A673 (cell line): ENCODE results near the gene NFIC. TPM values are rescaled to one million over a fixed set of nuclear protein-coding genes. Genes with fewer than 3 reads are reported as not detected.

Experiments
- BruUV-seq: library from RNA; stranded (reverse); fragments of 400-500 nt; replicated peaks from 2 replicates; lab custom pipeline; 2021; lab: Mats Ljungman, UMichigan
- CTCF ChIA-PET: fragments of 300-600 bp; sonication (Branson Sonifier 250); formaldehyde crosslinking; loops from one replicate; lab custom pipeline; 2022; ENCODE audit warnings: antibody characterized with exemption; lab: Charles Lee
- POLR2A ChIA-PET: fragments of 300-600 bp; sonication (Branson Sonifier 250); formaldehyde crosslinking; loops from one replicate; lab custom pipeline; 2022; ENCODE audit warnings: antibody characterized with exemption; ENCODE audit not compliant: low non-redundant PET; lab: Charles Lee
- DNase-seq: peaks from one replicate; pipeline ENCODE4 v3.0.0-alpha.2; 2015; ENCODE audit warnings: low spot score
- H3K27ac ChIP-seq: fragments of 200-600 bp; sonication (generic); 2 replicates; pipeline ENCODE4 v1.5.1; 2016; ENCODE audit warnings: mixed run types, low read depth, mild to moderate bottlenecking, mixed read lengths, antibody characterized with exemption, low read length; ENCODE audit not compliant: poor library complexity, severe bottlenecking
- H3K27me3 ChIP-seq: fragments of 200-600 bp; sonication (generic); replicated peaks from 2 replicates; pipeline ENCODE4 v1.6.1; 2017; ENCODE audit warnings: mixed run types, low read depth, mild to moderate bottlenecking, mixed read lengths, antibody characterized with exemption, low read length; ENCODE audit not compliant: insufficient read depth, poor library complexity
- H3K36me3 ChIP-seq: fragments of 200-600 bp; sonication (generic); 2 replicates; pipeline ENCODE4 v1.6.1; 2016; ENCODE audit warnings: mixed run types, mild to moderate bottlenecking, mixed read lengths, antibody characterized with exemption, low read length; ENCODE audit not compliant: insufficient read depth, poor library complexity, severe bottlenecking
- H3K4me1 ChIP-seq: fragments of 200-600 bp; sonication (generic); 2 replicates; pipeline ENCODE4 v1.6.1; 2017; ENCODE audit warnings: mixed run types, mild to moderate bottlenecking, mixed read lengths, antibody characterized with exemption, low read length; ENCODE audit not compliant: insufficient read depth, poor library complexity, severe bottlenecking
- H3K4me3 ChIP-seq: fragments of 200-600 bp; sonication (generic); 2 replicates; pipeline ENCODE4 v1.5.1; 2016; ENCODE audit warnings: low read depth, mixed run types, mild to moderate bottlenecking, mixed read lengths, low read length; ENCODE audit not compliant: poor library complexity, severe bottlenecking
- H3K9me3 ChIP-seq: fragments of 200-600 bp; sonication (generic); 2 replicates; pipeline ENCODE4 v1.6.1; 2016; ENCODE audit warnings: mixed run types, low read depth, mild to moderate bottlenecking, mixed read lengths, antibody characterized with exemption, low read length; ENCODE audit not compliant: poor library complexity, severe bottlenecking
- CTCF ChIP-seq: fragments of 300-800, 200-600 bp; sonication (generic); conservative IDR thresholded peaks from 2 replicates; pipeline ENCODE4 v1.5.1; 2017; ENCODE audit warnings: low read depth, mild to moderate bottlenecking, antibody characterized with exemption, low read length, moderate library complexity, mixed read lengths
- EZH2 ChIP-seq: fragments of 200-600 bp; sonication (generic); IDR thresholded peaks from 2 replicates; pipeline ENCODE4 v1.6.1; 2017; ENCODE audit warnings: borderline replicate concordance, low read depth, mild to moderate bottlenecking, mixed read lengths, antibody characterized with exemption, low read length; ENCODE audit not compliant: poor library complexity, severe bottlenecking
- intact Hi-C: fragments of 100-400 bp; cut with micrococcal nuclease; formaldehyde crosslinking; loops from one replicate; pipeline ENCODE4 v1.10.0; 2022; ENCODE audit not compliant: unreplicated experiment
- total RNA-seq: library from RNA; stranded (reverse); gene quantifications from 2 replicates; pipeline ENCODE4 v1.2.3, GENCODE V29; 2021

The NFIC gene
- total RNA-seq, 1 experiment from 2014 or later: 112 TPM

GRCh38 chr19:3380829-3381228 is 14.4 kb downstream of the NFIC start:
- CTCF ChIA-PET: no interaction called here
- Histone ChIP-seq H3K27me3 (no peaks in the 10 kb centered on the region), H3K27ac (no peak overlapping the region), H3K9me3 (no peaks in the 10 kb centered on the region), H3K4me1 (peaks cover 15% of the 10 kb centered on the region), H3K36me3 (peaks cover 10% of the 10 kb centered on the region), H3K4me3 (no peak overlapping the region)
- POLR2A ChIA-PET: interaction anchor here (0.7 kb wide), 1 partner anchor 62 kb away, joined by 11 read pairs; no protein-coding TSS in a partner anchor
- BruUV-seq: no TSS peak
- intact Hi-C loops: no loop called here
- TF ChIP-seq CTCF (no peak), EZH2 (no peak)
- no peak for DNase-seq

- no peaks in the 10 kb centered on the region for H3K9me3 ChIP-seq
- H3K4me1 ChIP-seq: peaks cover 20% of the 10 kb centered on the region
- BruUV-seq: TSS peak; percentile 61
- no peaks in the 10 kb centered on the region for H3K27me3 ChIP-seq
- intact Hi-C loops: no loop called here
- TF ChIP-seq EZH2: no peak
- no peak for TF ChIP-seq CTCF
- no peak overlapping the region for H3K27ac ChIP-seq
- no peak overlapping the region for H3K4me3 ChIP-seq
- H3K36me3 ChIP-seq: peaks cover 10% of the 10 kb centered on the region
- POLR2A ChIA-PET: no interaction called here
- CTCF ChIA-PET: no interaction called here
- no peak for DNase-seq
Measured at GRCh38 chr19:3381701-3382372, 15.5 kb downstream of the NFIC start.

- no peak for TF ChIP-seq EZH2
- no peak for TF ChIP-seq CTCF
- H3K9me3 ChIP-seq: no peaks in the 10 kb centered on the region
- POLR2A ChIA-PET: no interaction called here
- intact Hi-C loops: no loop called here
- CTCF ChIA-PET: no interaction called here
- no peak overlapping the region for H3K27ac ChIP-seq
- no peak overlapping the region for H3K4me3 ChIP-seq
- peaks cover 10% of the 10 kb centered on the region for H3K36me3 ChIP-seq
- H3K27me3 ChIP-seq: no peaks in the 10 kb centered on the region
- no TSS peak for BruUV-seq
- H3K4me1 ChIP-seq: peaks cover 28% of the 10 kb centered on the region
- DNase-seq: no peak
Measured at GRCh38 chr19:3382460-3383100, 16.2 kb downstream of the NFIC start.
